SH-SY5Y (cell line): ENCODE measurements around the gene USP7.

Experiments
- GATA2 ChIP-seq: IDR thresholded peaks from 2 replicates; pipeline ENCODE4 v1.6.1; 2011; ENCODE audit warnings: mild to moderate bottlenecking, low read depth, low read length
- GATA3 ChIP-seq: IDR thresholded peaks from 2 replicates; pipeline ENCODE4 v1.6.1; 2011; ENCODE audit warnings: low read depth, mild to moderate bottlenecking, low read length, moderate library complexity

DNA sequence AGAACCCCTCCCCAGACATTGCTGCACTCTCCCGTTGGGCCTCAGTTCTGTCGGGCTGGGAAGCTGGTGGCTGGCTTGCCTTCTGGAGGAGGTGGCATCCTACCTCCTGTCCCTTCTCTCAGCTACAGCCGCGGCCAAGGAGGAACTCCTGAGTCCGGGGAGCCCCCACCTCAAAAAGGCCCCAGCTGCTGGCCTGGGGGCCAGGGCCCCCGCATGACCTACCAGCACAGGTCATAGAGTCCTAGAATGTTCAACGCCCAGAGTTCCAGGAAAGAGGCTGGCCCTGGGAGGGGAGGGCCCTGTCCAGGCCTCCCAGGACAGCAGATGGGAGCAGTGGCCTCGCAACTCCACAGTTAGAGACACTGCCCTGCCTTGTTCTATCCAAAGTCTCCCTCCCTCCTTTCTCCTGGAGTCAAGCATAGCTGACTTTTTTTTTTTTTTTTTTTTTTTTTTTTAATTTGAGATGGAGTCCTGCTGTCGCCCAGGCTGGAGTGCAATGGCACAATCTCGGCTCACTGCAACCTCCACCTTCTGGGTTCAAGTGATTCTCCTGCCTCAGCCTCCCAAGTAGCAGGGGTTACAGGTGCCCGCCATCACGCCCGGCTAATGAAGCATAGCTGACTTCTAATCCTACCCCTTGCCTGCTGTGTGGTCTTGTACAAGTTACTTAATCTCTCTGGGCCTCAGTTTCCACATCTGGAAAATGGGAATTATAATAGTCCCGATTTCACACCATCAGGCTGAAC, 102.0 kb downstream of the USP7 start:
- TF ChIP-seq GATA2 (no peak), GATA3 (no peak)
